PC-9 (cell line): ENCODE results near the gene ZNF396. TPM values are rescaled to one million over a fixed set of nuclear protein-coding genes. Genes with fewer than 3 reads are reported as not detected.

Experiments used
- total RNA-seq: library from RNA; stranded (reverse); gene quantifications from 2 replicates; pipeline ENCODE4 v1.2.3, GENCODE V29; 2021

Gene ZNF396
- total RNA-seq, 1 experiment from 2014 or later, result 1.9 TPM

Other genes starting within 250 kb of the ZNF396 start
- 8.1 and 9.3 TPM in 2 replicates for gene ZNF397, start 136.3 kb downstream of the ZNF396 start, total RNA-seq
- 16.9 and 18.5 TPM in 2 replicates for gene ZSCAN30, start 87.1 kb downstream of the ZNF396 start, total RNA-seq
- 20.9 and 33.9 TPM in 2 replicates for gene ZNF24, start 32.9 kb downstream of the ZNF396 start, total RNA-seq
- gene INO80C, start 120.6 kb upstream of the ZNF396 start, total RNA-seq, result 23.9 and 29.5 TPM in 2 replicates
- 68.2 and 88.9 TPM in 2 replicates for gene GALNT1, start 204.4 kb upstream of the ZNF396 start, total RNA-seq